HG03066 (cell line): ENCODE measurements around the gene LDLRAD4.
A peak's percentile ranks its signal among the peaks of the same experiment; 100 is the strongest.

Experiments used
- ATAC-seq: cut with Tn5 transposase; IDR thresholded peaks from one replicate; pipeline ENCODE4 v1.9.1; 2021; ENCODE audit warnings: low read depth; ENCODE audit not compliant: unreplicated experiment

Gene LDLRAD4

DNA sequence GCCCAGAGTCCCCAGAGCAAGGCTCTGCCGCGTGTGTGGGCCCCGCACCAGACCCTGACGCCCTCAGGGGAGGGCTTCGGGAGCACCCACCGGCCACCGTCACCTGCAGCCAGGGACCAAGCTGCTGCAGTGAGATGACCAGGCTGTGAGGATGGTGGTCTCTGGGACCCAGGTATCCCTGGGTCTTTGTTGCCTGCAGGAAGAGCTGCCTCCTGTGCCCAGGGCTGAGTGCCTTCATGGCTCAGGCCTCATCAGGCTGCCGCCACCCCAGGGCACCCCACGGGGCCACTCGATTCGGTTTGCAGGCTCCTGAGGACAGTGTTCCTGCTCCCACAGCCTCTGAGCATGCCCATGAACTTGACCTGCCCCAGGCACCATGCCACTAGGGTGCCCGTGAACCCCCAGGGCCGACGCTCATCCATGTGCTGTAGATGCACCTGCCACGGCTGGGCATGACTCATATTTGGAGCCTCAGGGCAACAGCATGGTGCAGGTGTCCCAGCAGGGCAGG is 398.0 kb downstream of the LDLRAD4 start:
- ATAC-seq: no peak

DNA sequence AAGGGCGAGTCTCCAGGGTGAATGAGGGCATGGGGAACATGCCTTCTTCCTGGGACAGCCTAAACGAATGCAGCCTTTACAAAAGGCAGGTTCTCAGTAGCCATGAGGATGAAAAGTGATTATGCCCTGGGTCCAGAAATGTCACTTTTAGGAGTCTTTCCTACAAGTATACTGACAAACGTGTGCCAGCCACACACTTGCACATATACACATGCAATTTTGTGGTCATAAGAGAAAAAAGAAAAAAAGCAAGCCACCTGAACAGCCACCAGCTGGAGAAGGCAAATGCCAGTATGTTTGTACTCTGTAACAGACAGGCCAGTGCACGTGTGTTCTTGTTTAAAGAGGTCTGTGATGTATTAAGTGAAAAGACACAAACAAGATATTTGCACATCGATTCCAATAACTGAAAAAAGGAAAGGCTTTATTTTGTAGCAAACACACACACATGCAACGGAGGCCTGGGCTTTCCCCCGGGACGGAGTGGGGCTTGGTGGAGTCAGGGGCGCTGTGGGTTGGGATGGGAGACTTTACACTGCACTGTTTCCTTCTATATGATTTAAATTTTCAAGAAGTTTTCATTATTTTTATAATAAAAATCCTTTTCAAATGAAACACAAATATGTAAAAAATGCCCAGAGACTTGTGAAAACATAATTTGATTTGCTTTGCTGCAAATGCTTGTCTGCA is 399.4 kb downstream of the LDLRAD4 start:
- ATAC-seq: no peak

DNA sequence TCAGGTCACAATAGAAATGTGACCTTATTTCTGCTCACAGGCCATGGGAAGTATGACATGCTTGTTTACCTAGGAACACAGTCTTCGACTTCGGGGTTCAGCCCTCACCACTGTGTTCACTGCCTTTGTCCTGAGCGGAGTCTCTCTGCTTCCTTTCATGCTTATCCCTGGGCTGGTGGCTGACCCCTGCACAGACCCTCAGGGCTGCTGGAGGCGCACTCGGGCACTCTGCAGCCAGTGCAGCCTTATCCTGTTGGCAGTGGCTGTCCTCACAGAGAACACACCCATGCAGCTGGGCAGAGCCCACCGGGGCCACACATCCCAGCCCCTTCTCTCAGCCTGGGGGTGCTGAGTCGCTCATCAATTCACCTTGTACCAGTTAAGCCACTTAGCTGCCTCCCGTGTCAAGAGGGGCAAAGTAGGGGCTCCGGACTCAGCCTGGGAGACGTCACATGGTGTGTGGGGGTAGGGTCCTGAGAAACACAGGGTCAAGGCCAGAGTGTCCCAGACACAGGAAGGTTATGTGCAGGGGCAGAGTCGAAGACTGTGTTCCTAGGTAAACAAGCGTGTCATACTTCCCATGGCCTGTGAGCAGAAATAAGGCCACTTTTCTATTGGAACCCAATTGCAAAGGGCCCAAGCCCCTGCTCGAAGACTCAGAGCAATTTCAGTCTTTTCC is 400.3 kb downstream of the LDLRAD4 start:
- ATAC-seq: no peak

DNA sequence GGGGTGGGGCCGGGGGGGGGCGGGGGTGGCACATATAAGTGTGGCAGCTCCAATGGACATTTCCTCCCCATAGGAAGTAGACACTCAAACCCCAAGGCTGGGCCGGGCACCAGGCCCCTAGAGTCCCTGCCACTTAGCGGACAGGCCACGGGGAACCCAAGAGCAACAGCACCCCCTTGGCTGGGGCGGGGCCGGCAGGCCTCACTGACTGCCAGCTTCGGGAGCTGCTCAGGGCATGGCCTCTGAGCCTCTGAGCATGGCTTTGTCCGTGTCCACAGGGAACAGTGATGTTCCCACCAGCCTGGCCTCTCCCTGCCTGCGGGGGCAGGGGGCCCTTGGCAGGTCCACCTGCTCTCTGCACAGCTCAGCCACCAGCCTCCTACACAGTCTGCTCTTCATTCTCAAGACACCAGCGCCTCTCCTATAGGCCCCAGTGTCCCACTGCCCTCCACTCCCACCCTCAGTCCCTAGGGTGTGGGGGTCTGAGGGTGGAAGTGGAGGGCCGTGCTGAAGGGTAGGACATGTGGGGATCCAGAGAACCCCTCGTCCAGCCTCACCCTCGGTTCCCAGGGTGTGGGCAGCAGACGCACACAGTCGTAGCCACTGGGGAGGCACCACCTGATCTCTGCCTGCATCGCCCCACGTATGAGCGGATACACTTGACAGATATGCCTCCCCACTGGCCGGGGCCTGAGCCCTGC is 401.1 kb downstream of the LDLRAD4 start:
- no peak for ATAC-seq

DNA sequence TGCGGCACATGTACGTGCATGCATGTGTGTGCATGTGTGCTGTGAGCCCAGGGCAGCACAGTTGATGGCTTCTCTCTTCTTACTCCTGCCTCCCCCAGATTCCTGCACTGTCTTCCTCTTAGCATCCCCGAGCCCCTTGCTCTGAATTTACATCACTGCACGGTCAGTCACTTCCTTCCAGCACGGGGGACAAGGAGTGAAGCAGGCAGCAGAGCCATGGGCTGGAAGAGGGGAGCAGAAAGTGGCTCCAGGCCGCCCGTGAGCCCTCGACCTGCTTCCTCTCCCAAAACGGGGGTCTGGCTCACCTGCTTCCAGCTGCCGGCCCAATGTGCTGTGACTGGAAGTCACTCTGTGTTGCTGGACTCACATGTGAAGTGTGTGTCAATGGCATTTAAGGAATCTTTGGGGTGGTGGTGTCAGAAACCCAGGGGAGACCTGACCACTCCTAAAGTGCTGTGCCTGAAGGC is 401.7 kb downstream of the LDLRAD4 start:
- ATAC-seq: no peak

DNA sequence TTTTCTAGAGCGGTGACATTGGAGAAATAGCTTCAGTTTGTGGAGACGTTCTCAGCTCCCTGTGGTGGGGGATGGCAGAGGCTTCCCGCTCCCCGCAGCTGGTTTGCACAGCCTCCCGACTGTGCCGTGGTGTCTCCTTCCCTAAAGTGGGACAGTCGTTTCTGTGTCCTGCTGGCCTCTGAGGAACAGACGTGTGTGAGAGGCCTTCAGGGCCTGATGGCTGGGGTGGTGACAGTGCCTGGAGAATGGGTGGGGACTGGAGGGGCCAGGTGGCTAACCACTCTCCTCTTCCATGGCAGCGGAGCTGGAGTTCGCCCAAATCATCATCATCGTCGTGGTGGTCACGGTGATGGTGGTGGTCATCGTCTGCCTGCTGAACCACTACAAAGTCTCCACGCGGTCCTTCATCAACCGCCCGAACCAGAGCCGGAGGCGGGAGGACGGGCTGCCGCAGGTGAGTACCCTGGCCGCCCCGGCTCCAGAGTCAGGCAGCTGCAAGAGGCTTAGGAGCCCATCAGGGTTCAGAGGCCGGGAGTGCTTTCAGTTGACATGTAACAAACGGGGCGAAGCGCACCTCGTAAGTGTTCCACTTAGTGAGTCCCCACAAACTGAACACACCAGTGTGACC is 402.4 kb downstream of the LDLRAD4 start:
- no peak for ATAC-seq

DNA sequence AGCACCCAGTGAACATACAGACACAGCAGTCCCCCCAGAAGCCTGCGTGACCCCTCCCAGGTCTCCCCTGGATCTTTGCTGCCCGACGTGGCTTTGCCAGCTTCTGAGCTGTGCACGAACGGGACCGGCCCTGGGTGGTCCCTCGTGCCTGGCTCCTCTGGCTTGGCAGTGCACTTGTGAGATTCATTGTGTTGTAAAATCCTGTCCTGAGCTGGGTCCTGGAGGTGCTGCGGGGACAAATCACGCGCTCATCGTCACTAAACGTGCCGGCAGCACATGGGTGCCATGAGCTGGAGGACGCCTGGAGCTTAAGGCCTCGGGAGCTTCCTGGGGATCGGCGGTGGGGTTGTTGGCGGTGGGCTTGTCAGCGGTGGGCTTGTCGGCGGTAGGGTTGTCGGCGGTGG is 402.9 kb downstream of the LDLRAD4 start:
- no peak for ATAC-seq

DNA sequence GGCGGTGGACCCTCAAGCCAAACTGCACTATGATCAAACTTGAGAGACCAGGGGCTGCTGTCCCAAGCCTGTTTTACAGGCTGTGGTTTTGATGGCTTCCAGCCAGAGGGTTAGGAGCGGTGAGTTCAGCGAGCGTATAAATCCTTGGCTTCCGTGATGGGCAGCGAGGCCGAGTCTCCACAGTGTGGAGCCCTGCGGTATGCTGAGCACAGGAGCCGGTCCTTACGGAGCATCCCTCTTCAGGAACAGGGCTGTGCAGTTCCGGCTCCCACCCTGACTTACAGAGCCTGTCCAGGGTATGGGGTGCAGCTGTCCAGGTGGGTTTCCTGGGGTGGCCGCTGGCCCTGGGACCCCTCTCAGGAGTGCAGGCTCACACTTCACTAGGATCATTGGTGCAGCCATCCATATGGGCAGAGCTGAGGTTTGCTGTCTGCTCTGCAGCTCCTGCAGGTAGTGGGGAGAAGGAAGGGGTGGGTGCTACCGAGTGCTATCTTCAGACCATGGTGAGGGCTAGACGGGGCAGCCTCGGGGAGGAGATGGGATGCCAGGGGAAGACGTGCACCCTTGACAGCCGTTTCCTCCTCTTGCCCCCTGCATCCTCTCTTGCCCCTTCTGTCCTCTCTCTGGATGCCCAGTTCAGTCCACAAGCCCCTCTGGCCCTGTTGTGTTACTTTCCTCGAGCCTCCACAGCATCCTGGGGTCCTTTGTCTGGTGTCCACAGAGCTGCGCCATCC is 403.5 kb downstream of the LDLRAD4 start:
- ATAC-seq: no peak

DNA sequence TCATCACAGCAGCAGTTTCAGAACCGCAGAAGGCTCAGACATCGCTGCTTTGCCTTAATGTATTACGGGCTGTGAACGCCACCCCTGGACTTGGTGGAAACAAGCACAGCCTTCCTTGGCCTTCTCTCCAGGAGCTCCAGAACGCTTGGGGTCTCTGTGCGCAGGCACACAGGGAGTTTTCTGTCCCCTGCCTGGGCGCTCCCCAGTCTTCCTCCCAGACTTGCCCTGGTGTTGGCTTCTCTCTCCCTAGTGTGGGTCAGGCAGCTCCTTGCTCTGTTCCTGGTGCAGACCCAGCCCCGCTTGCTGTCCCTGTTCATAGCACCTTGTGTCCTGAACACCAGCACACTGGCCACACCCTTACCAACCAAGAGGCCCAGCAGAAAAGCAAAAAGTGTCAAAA is 404.2 kb downstream of the LDLRAD4 start:
- ATAC-seq: no peak

DNA sequence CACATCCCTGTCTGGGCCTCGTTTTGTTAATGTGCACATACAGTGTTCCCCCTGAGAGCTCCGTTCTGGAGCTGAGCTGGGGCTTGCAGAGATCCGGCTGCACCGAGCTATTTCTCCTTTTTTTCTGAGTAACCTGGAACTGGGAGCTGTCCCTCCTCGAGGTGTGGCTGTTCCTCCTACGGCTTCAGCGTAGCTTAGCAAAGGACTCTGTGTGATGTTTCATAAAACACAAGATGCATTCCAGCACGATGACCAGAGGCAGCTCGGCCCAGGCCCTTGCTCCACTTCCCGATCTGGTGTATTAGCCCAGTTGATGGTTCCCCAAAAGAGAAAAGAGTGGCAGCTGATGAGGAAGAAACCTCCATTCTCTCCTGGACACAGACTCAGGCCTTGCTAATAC is 404.8 kb downstream of the LDLRAD4 start:
- no peak for ATAC-seq

DNA sequence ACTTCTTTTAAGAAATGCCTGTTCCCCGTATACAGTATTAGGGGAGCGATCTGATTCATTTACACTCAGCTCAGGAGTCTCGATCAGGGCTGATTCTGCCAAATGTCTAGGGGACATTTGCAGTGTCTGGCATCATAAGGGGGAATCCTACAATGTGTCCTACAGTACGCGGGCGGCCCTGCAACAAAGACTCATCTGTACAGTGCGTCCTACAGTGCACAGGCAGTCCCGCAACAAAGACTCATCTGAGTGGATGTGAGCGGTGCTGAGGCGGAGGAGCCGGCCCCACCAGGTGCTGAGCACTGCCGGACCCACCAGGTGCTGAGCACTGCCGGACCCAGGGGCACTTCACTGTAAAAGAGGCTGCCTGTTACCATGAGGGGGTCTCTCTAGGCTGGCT is 405.3 kb downstream of the LDLRAD4 start:
- no peak for ATAC-seq

DNA sequence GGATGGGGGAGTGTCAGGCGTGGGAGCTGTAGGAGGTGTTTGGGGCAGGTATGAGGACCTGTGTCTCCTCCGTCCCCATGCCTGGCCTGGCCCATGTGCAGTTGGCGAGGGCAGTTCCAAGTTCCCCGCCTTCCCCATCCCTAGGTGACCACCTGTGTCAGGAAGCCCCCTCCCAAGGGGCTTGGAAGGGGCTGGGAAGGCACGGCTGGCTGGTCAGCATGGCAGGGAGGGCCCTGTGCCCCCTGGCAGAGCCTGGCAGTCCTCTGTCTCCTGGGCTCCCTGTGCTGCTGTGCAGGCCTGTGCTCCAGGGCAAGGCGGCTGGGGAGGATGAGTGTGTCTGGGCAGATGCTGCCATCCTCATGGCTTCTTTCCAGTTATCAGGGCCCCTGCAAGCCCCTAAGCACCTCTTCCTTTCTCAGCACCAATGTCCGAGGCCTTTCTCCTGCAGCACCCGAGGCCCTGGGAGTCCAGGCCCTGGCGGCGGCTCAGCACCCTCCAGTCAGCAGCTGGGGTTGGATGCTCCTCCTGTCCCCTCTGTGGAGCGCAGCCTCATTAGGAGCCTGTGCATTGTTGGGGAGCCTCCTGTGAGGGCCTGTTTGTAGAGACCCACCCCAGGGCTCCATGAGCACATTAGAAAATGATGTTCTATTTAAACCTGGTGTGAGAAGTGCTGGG is 406.1 kb downstream of the LDLRAD4 start:
- no peak for ATAC-seq

DNA sequence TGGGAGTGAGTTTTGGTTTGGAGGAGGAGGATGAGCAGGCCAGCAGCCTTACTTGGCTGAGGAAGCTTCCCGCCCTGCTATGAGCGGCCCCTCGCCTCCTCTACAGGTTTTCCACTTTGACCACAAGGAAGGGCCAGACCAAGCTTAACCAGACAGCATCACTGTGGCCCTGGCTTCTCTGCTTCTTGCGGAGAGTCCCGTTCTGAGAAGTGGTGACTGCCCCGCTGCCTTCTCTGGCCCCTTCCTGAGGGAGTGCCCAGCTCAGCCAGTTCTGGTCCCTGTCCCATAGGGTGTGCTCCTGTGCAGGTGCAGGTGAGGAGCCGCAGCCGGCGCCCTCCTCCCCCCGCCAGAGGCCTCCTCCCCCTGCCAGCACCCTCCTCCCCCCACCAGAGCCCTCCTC is 406.8 kb downstream of the LDLRAD4 start:
- no peak for ATAC-seq

DNA sequence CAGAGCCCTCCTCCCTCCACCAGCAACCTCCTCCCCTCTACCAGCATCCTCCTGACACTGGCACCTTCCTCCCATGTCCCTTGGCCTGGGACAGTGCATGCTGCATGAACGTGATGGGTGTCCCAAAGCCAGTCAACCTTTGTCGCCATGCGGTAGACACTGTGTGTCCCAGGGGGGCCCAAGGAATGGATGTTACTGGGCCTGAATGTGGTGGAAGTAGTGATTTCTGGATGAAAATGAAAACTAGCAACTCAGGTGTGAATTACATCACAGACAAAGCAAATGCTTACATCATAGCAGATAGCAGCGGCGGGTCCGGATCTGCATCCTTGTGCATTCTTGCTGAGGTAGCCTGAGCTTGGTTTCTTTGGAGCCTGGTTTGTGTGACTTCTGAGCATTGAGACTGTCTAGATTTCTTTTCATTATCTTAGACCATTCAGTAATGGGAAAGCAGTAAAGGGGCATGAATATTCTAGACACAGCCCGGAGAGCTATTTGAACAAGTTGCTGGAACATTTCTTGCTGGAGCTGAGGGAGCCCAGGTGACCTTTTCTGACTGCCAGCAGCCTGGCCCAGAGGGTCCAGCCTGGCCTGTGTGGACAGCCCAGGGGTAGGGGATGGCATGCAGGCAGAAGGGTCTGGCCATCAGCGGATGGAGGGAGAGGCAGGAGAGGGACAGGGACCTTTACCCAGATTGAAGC is 407.4 kb downstream of the LDLRAD4 start:
- no peak for ATAC-seq

DNA sequence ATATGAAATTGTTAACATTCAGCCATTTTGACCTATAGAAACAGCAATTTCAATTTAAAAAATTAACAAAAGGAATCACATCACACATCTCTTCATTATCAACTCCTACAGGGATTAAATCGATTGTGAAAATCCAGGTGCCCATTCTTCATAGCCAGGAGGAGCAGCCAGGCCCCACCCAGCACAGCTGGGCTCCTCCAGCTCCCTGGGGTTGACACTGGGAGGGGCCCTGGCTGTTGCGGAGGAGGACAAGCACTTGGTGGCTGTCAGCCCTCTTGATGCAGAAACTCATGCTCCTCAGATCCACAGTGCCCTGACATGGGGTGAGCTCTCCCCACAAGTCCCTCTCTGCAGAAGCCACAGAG is 408.0 kb downstream of the LDLRAD4 start:
- ATAC-seq: no peak

DNA sequence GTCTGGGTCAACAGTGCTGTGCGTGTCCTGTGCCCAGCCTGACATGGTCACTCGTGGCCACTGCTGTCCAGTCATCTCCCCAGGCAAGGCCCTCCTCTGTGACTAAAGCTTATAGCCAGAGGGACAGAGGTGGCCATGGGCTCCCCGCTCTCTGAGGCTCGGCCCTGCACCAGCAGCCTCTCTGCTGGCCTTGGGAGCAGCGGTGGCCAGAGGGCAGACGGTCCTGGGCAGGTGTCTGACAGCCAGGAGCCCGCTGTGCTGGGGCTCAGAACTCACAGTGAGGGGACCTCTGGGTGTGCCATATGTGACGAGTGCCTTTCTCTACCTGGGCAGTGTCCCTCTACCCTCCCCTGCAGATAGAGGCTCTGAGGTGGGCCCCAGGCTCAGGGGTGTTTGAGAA is 409.1 kb downstream of the LDLRAD4 start:
- no peak for ATAC-seq

DNA sequence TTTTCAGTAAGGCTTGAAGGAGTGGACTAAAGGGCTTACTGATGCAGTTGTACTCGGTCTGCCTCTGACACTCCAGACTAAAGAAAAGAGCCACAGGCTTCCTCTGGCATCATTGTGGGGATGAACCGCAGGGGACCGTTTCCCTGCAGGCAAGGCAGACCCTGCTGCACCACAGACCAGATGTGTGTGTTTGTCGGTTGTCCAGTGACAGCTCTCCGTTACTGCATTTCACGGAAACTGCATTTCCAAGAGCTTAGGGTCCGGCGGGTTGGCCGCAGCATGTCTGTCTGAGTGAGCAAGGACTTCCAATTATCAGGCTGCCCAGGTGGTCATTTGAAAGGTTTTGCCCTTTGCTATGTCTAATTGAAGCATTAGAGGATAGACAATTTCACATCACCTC is 409.7 kb downstream of the LDLRAD4 start:
- no peak for ATAC-seq

DNA sequence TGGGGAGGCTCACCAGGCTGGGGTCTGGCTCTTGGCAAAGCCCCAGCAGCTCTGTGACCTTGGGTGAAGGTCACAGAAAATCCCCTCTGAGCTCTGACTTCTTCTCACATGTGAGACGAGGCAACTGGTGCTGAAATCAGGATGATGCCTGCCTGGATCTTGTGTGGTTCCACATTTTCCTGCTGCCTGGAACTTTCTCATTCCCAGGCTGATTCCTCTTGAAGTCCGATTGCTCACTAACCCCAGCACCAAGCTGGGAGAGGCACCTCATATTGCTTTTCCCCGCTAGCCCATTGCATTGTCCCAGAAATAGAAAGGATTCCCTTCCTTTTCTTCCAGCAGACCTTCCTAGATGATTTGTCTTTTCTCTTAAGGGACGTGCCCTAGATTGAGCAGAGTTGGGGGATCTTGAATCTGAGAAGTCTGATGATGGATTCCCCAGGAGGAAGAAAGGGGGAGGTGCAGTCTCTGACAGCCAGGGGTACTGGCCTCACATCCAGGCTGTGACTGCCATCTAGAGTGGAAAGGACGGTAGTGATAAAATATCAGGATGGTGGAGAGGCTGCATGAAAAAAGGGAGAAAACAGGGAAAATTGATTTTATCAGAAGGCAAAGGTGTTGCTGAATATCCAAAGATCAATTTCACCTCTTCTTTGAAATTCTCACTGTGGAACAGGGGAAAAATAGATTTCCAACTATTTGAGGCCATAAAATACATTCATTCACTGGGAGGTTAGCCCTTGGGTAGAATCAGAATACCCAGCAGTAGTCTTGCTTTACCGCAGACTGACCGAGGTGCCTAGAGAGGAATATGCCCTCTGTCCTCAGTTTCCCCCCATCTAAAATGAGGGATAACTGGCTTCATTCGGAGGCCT is 411.5 kb downstream of the LDLRAD4 start:
- peak; percentile 69 for ATAC-seq
